OCI-LY1 (cell line): Measurements from ENCODE around the gene S1PR2.

ENCODE experiments used
- H2AFZ ChIP-seq: fragments of 200-600 bp; sonication (generic), shearing (Covaris generic); 2 replicates; pipeline ENCODE4 v1.6.0; 2014; ENCODE audit warnings: antibody characterized with exemption, mild to moderate bottlenecking, low read length
- H3F3A ChIP-seq: fragments of 200-600 bp; sonication (generic), shearing (Covaris generic); 2 replicates; pipeline ENCODE4 v1.6.0; 2014; ENCODE audit warnings: mild to moderate bottlenecking, antibody characterized with exemption, low read length, moderate library complexity; ENCODE audit not compliant: insufficient read depth
- H3K27ac ChIP-seq: fragments of 200-600 bp; sonication (generic); 2 replicates; pipeline ENCODE4 v1.5.1; 2014; ENCODE audit warnings: low read length, mixed run types, mild to moderate bottlenecking, low read depth; ENCODE audit not compliant: poor library complexity, severe bottlenecking
- H3K27me3 ChIP-seq: fragments of 200-600 bp; sonication (generic); 2 replicates; pipeline ENCODE4 v1.6.0; 2014; ENCODE audit warnings: antibody characterized with exemption, mild to moderate bottlenecking, low read length, moderate library complexity; ENCODE audit not compliant: insufficient read depth
- H3K36me3 ChIP-seq: fragments of 200-600 bp; sonication (generic); 2 replicates; pipeline ENCODE4 v1.6.1; 2014; ENCODE audit warnings: mild to moderate bottlenecking, antibody characterized with exemption, low read length, moderate library complexity, mixed read lengths; ENCODE audit not compliant: insufficient read depth
- H3K4me1 ChIP-seq: fragments of 200-600 bp; sonication (generic); 2 replicates; pipeline ENCODE4 v1.5.1; 2014; ENCODE audit warnings: mild to moderate bottlenecking, low read length, moderate library complexity; ENCODE audit not compliant: insufficient read depth, severe bottlenecking
- H3K4me2 ChIP-seq: fragments of 200-600 bp; sonication (generic), shearing (Covaris generic); 2 replicates; pipeline ENCODE4 v1.6.1; 2014; ENCODE audit warnings: low read length
- H3K4me3 ChIP-seq: fragments of 200-600 bp; sonication (generic); 2 replicates; pipeline ENCODE4 v1.5.1; 2014; ENCODE audit warnings: low read length, low read depth, mild to moderate bottlenecking, mixed read lengths; ENCODE audit not compliant: poor library complexity, severe bottlenecking
- H3K79me2 ChIP-seq: fragments of 200-600 bp; shearing (Covaris generic); 2 replicates; pipeline ENCODE4 v1.6.1; 2016; ENCODE audit warnings: mixed run types, low read length, mixed read lengths; ENCODE audit not compliant: insufficient read depth
- H3K9ac ChIP-seq: fragments of 200-600 bp; sonication (generic), shearing (Covaris generic); 2 replicates; pipeline ENCODE4 v1.6.1; 2014; ENCODE audit warnings: mild to moderate bottlenecking, low read length, mixed read lengths
- H3K9me2 ChIP-seq: fragments of 200-600 bp; sonication (generic), shearing (Covaris generic); 2 replicates; pipeline ENCODE4 v1.6.1; 2014; ENCODE audit warnings: low read depth, mild to moderate bottlenecking, low read length, mixed read lengths
- H3K9me3 ChIP-seq: fragments of 200-600 bp; shearing (Covaris generic); 2 replicates; pipeline ENCODE4 v1.6.1; 2014; ENCODE audit warnings: low read length, mixed read lengths
- H4K20me1 ChIP-seq: fragments of 200-600 bp; sonication (generic), shearing (Covaris generic); 2 replicates; pipeline ENCODE4 v1.6.0; 2016; ENCODE audit warnings: mild to moderate bottlenecking, low read length; ENCODE audit not compliant: insufficient read depth
- CTCF ChIP-seq: fragments of 200-600 bp; sonication (generic), shearing (Covaris generic); IDR thresholded peaks from 2 replicates; pipeline ENCODE4 v1.5.1; 2017; ENCODE audit warnings: mild to moderate bottlenecking, antibody characterized with exemption, low read length, moderate library complexity, mixed read lengths
- EZH2 ChIP-seq: fragments of 200-600 bp; sonication (generic), shearing (Covaris generic); IDR thresholded peaks from 2 replicates; pipeline ENCODE4 v1.8.0; 2017; ENCODE audit warnings: borderline replicate concordance, mixed run types, mild to moderate bottlenecking, antibody characterized with exemption, low read length, moderate library complexity, mixed read lengths

The S1PR2 gene

DNA sequence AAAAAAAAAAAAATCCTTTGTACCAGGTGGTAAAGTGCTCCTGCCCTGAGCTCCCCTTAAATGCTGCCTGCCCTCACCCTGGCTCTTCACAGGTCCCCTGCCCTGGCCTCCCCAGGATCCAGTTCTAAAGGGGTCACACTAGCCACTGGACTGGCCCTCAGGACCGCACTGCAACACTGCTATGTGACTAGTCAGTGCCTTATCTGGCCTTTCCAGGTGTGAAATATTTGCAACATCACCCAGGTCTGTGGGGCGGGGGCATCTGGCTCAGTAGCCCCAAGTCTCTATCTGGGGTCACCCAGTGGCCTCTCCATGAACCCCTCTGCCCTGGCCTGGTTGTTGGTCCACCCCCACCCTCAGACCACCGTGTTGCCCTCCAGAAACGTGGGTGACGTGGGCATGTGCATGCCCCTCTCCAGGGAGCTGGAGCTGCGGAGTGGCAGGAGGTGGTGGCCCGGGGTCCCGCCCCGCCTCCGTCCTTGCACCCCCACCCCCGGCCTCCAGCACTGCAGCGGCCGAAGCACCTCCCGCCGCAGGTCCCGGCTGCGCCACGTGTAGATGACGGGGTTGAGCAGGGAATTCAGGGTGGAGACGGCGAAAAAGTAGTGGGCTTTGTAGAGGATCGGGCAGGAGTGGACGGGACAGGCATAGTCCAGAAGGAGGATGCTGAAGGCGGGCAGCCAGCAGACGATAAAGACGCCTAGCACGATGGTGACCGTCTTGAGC, 7.5 kb downstream of the S1PR2 start:
- H3K27me3 ChIP-seq = no peaks in the 10 kb centered on the region
- no peak overlapping the region for H3K9ac ChIP-seq
- TF ChIP-seq CTCF = no peak
- no peak for TF ChIP-seq EZH2
- peaks cover 54% of the 10 kb centered on the region for H3K36me3 ChIP-seq
- H3K9me3 ChIP-seq = no peaks in the 10 kb centered on the region
- peak overlapping the region; percentile 95 for H3K27ac ChIP-seq
- H3K4me1 ChIP-seq = peaks cover 88% of the 10 kb centered on the region
- H3F3A ChIP-seq = no peaks in the 10 kb centered on the region
- peak overlapping the region; percentile 21; the same call in 1 of the 2 replicates for H3K4me2 ChIP-seq
- peaks cover 29% of the 10 kb centered on the region for H3K79me2 ChIP-seq
- no peaks in the 10 kb centered on the region for H4K20me1 ChIP-seq
- no peaks in the 10 kb centered on the region for H3K9me2 ChIP-seq
- H3K4me3 ChIP-seq = no peak overlapping the region
- H2AFZ ChIP-seq = no peak overlapping the region

DNA sequence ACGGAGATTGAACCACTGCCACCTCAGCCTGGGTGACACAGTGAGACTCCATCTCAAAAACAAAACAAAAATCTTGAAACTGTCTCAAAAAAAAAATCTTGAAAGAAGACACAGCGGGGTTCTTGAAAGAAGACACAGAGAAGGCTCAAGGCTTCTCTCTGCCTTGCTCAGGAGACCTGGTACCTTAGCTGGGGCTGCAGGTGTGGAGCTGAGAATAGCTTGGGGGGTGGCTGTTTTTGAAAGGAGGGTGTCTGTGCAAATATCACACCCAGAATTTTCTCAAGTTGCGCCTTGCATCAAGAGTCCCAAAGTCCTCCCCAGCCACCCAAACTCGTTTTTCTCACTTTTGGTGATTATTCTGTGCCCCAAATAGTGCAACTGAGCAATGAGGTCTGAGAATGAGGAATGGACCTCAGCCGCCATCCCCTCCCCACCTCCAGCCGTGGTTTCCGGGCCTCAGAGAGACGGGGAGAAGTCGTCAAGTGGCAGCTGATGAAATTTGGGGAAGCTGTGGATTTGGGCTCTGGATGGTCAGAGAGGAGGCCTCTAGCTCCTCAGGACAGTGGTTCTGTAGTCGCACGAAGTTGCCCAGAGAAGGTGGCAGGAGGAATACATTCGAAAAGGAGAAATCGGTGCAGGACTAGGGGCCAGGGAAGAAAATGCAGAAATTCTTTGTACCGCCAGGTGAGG, 8.8 kb downstream of the S1PR2 start:
- Histone ChIP-seq H3K9ac (peak overlapping the region; percentile 46; the same call in 1 of the 2 replicates), H3K27me3 (no peaks in the 10 kb centered on the region), H2AFZ (no peak overlapping the region), H3K36me3 (peaks cover 55% of the 10 kb centered on the region), H3K79me2 (peaks cover 18% of the 10 kb centered on the region), H3F3A (no peaks in the 10 kb centered on the region), H3K4me1 (peaks cover 75% of the 10 kb centered on the region), H4K20me1 (no peaks in the 10 kb centered on the region), H3K9me2 (no peaks in the 10 kb centered on the region), H3K4me2 (peak overlapping the region; percentile 56), H3K9me3 (no peaks in the 10 kb centered on the region), H3K27ac (peak overlapping the region; percentile 95), H3K4me3 (peak overlapping the region; percentile 19)
- TF ChIP-seq CTCF (no peak), EZH2 (no peak)

GRCh38 chr19:10220695-10221094, 10.4 kb downstream of the S1PR2 start:
- no peak overlapping the region for H2AFZ ChIP-seq
- H3K9me2 ChIP-seq = no peaks in the 10 kb centered on the region
- no peak overlapping the region; the same call in 1 of the 2 replicates for H3K9ac ChIP-seq
- no peaks in the 10 kb centered on the region for H3F3A ChIP-seq
- peaks cover 50% of the 10 kb centered on the region for H3K36me3 ChIP-seq
- H4K20me1 ChIP-seq = no peaks in the 10 kb centered on the region
- H3K4me3 ChIP-seq = no peak overlapping the region
- no peak overlapping the region; the same call in 1 of the 2 replicates for H3K4me2 ChIP-seq
- peak overlapping the region; percentile 95 for H3K27ac ChIP-seq
- TF ChIP-seq CTCF = no peak
- no peak for TF ChIP-seq EZH2
- no peaks in the 10 kb centered on the region for H3K27me3 ChIP-seq
- H3K79me2 ChIP-seq = peaks cover 3% of the 10 kb centered on the region; the same call in 1 of the 2 replicates
- H3K9me3 ChIP-seq = no peaks in the 10 kb centered on the region
- peaks cover 61% of the 10 kb centered on the region for H3K4me1 ChIP-seq
